GM21367 (cell line): Measurements from ENCODE around the gene LCN10.
"Not testable (repeated sequence)": the region's sequence is repeated elsewhere in the genome, so short reads cannot be mapped to it uniquely, and the experiment has no call there.

Source experiments
- ATAC-seq: cut with Tn5 transposase; IDR thresholded peaks from one replicate; pipeline ENCODE4 v1.9.1; 2021; ENCODE audit not compliant: unreplicated experiment

LCN10 gene

DNA sequence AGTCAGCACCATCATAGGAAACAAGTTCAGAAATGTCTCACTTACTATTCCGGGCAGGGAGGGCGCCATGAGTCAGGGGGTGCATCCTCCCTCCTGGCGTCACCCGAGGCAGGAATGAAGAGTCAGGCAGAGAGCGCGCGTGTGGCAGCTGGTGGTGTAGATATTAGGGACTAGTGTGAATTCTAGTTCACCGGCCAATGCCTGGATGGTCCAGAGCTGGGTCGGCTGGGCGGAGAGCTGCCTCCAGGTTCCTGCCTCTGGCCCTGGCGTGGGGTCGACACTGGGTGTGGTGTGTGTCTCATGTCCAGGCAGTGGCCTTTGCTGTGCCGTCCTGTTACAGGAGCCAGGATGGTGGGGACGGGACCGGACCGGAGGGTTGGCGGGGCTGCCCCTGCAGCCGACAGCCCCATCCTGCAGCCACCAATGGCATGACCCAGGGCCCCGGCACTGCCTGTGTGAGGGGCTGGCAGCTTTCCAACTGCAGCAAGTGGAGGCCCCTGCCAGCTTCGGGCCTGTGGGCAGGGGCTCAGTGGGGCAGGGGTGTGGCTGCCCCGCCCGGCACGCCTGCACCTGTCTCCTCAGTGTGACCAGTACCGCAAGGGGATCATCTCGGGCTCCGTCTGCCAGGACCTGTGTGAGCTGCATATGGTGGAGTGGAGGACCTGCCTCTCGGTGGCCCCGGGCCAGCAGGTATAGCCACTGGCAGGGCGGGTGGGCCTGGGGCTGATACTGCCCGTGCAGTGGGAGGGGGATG lies 21.2 kb downstream of the LCN10 start:
- no peak for ATAC-seq

DNA sequence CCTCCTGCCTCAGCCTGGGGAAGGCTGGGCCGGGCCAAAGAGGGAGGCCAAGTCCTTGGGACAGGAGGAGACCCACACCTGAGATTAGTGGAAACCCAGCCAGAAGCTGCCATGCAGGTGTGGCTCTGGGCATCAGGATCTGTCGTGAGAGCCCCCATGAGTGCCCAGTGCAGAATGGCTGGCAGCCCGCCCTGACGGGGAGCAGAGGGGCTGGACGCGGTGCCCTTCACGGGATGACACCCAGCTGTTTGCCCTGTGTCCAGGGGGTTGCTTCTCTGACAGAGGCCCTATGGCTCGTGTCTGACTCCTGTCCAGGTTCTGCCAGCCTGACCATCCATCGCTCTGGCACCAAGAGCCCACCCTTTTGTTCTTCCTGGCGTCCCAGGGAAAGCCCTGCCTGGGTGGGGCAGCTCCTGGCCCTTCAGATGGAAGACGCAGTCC lies 21.8 kb downstream of the LCN10 start:
- no peak for ATAC-seq

DNA sequence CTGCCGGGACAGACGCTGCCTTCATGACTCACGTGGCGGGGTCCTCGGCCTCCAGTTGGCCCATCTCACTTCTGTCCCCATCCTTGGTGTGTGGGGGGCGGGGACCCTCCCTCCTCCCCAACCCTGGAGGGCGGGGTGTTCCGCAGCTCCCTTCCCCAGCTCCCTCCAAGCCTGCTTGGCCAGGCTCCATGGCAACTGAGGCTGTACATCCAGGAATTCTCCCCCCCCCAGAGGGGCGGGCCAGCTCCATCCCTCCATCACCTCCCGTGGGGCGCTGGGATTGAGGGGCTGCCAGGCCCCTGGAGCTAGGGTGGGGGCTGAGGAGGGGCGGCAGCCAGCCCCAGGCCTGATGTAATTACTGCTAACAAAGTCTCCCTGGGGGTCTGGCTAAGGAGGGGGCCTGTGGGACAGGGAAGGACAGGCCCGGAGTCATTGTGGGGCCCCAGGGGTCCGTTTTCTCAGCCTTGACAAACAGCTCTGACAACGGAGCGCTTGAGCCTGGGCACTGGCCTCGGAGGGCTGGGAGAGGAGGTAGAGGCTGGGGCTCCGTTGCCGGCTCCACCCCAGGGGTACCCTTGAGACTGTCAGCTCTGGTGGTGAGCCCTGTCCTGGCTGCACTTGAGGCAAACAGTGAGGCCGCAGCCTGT lies 22.4 kb downstream of the LCN10 start:
- ATAC-seq: no peak

DNA sequence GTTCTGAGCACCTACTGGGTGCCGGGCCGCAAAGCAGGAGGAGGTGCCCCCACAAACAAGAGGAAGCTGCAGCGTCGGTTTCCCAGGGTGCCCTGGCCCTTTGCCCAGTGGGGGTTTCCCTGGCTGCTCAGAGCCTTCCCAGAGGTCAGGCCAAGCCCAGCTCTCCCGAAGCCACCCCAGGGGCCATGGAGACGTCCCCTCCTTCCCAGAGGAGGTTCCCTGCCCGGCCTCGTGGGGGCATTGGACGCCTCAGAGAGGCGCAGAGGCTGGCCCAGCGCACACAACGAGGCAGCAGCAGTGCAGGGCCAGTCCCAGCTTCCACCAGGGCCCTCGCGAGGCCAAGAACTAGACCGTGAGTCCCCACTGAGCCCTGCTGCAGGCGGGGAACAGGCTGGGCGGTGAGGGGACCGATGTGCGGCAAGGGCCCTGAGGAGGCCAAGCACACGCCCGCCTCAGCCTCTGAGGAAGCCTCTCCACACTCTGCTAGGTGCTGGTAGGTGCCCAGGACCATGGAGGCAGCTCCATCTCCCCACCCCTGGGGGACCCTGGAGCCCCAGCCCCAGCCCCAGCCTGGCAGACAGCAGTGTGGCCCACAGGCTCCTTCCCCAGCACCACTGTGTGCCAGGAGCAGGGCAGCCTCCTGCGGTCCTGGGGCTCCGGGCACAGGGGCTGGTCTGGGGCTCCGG lies 23.4 kb downstream of the LCN10 start:
- ATAC-seq: no peak

DNA sequence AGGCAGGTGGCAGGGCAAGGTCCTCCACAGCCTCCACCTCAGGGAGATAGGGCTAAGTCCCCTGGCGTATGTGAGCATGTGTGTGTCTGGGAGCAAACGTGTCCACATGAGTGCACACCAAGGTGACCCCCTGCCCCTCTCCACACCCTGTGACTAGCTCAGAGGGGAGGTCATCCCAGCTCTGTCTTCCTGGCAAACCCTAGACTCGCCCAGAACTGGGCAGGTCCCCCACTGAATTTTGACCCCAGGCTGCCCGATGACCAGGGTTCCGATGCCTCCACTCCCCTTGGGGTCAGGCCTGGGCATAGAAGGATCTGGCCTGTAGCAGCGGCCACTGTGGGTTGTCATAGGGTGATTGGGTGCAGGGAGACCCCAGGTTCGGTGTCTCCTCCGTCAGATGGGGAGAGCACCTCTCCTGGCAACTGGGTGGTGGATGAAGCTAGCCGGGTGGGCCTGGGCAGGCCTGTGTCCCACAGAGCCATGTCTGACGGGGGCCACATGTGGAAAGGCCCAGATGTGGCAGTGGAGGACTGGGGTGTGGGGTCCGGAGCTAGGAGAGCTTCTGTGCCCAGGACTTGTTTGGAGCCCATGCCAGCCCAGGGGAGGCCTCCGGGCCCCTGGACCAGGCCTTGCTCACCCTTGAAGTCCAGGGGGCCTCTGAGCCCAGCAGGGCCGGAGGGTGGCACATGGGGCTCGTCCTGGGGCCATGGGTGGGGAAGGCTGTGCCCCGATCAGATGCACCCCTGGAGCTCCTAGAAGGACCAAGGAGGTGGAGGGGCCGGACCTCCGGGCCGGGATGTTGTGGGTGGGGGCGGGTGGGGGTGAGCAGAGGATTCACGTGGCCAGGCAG lies 24.2 kb downstream of the LCN10 start:
- ATAC-seq: no peak

DNA sequence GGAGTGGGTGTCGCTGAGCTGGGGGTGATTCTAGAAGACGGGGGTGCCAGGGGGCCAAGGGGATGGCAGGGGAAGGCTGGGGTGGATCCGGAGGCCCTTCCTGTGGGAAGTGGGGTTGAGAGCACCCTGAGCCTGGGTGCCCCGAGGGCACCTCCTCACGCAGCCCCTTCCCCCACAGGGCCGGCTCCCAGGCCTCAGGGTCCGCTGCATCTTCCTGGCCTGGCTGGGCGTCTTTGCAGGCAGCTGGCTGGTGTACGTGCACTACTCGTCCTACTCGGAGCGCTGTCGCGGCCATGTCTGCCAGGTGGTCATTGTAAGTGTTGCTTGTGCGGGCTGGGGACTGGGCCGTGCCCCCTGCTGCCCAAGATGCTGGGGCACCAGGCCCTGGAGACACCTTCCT lies 25.3 kb downstream of the LCN10 start:
- ATAC-seq: no peak

DNA sequence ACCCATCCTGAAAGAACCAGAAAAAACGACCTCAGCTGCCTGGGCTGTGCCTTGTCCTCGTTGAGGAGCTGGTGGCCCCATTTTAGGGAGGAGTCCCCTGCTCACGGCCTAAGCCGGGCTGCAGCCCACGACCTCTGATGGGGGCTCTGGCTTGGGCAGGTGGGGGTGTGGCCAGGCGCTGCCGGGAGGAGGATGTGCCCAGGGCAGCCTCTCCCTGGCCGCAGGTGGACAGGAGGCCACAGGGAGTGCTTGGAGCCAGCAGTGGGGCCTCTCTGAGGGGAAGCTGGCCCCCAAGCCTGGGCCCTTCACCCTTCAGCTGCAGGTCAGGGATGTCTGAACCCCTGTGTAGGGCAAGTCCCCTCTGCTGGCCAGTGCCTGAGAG lies 27.9 kb downstream of the LCN10 start:
- no peak for ATAC-seq

DNA sequence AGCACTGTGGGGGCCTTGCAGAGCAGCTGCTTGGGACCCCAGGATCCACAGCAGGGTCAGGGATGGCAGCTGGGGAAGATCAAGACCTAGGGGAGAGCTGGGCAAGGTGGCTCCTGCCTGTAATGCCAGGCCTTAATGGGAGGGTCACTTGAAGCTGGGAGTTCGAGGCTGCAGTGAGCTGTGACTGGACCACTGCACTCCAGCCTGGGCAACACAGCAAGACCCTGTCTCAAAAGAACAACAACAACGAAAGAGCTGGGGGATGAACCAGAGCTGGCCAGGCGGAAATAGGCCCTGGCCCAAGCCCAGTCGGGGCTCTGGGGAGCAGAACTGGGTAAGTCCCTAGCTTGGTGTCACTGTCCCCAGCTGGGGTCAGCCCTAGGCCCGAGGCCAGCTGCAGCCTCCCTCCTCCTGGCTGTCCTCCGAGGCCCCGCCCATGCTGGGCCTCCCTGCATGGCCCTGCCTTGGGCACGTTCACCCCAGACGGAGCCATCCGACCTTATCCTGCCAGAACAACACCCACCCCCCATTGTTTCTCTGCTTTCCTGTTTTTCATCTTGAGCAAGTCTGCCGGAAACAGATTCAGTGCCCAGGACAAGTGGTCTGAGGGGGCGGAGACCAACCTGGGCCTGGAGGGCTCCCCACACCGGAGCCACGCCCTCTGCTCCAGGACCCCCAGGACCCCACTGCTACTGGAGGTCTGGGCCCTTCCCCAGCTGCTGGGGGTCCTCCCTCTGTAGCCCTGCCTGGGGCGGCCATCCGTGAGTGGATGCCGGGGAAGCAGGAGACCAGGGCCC lies 28.4 kb downstream of the LCN10 start:
- ATAC-seq: no peak

DNA sequence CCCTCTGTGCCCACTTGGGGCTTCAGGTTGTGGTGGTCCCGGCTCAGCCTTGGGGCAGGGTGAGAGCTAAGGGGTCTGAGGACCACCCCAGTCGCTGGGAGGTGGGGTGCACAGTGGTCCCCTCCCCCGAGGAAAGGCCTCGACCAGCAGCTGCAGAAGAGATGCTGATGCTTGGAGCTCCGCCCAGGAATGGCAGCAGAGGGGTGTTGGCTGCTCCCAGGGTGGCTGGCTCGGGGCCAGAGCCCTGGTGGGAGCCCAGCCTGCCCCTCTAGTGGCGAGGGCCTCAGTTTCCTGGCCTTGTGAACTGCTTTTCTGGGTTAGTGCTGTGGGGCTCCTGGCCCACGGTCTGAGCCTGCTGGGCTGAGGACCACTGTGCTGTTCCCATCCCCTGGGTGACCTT lies 29.2 kb downstream of the LCN10 start:
- no peak for ATAC-seq

DNA sequence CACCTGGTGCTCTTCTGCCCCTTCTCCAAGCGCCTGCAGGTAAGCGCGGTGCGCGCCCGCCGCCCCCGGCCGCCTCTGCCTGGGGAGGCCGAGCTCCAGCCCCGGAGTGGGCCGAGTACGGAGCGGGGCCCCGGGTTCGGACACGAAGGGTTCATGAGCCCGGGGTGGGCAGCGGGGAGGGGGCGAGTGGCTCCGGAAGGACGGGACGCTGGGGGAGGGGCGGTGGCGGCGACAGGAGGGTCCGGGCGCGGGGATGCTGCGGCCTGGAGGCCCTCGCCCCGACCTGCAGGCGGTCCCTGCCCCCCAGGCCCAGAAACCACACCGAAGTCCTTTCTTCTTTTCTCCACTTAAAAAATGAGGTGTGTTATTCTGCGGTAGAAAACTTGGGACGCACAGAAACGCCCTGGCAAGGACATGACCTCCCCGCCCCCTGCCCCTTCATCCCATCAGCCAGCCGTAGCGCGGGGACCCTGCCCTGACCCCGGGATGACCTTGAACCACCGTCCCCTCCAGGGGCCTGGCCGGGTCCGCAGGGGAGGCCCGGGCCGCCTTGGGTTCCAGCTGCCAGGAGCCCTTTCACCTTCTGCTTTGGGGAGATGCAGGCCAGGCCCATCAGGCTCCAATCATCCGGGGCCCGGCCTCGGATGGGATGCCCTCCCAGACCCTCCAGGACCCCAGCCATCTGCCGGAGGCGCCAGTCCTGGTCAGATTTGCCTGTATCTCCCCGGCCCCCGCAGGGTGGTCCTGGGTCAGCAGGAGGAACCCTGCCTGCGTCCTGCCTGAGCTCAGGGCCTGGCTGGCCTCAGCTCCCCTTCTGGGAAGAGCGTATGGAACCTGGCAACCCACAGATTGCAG lies 29.8 kb downstream of the LCN10 start:
- ATAC-seq: no peak

DNA sequence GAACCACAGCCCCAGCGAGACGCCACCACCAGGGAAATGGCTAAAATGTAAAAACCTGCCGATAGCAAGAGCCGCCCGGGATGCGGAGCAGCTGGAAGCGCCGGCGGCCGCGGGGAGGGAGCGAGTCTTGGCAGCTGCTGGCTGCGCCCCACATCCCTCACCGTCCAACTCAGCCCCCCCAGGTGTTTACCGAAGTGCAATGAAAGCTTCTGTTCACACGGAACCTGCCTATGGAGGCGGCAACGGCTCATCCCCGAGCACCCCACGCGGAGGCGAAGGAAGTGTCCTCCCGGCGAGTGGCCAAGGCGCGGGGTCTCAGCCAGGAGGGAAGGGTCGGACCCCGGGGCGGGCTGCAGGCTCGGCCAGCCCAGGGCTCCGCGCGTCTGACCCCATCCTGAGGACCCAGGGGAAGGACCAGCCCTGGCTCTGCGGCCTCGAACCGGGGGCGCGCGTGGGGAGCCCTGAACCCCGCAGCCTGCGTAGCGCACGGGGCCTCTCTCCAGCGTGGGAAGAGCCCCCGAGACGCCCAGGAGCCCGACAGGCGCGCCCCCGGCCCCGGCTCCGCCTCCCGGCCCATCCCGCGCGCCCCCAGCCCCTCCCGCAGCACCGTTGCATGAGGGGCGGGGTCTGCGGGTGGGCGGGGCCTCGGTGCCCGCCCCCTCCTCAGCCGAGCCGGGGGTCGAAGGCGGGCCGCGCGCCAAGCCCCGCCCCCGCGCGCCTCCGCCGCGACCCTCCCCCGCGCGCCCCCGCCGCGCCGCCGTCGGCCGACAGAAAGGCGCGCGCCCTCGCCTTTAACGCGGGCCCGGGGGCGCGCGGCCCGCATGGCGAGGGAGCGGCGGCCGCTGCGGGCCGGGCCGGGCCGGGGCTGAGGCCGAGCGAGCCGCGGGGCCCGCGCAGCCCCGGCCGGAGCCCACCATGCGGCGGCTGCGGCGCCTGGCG lies 30.7 kb downstream of the LCN10 start, which contains the start of gene DIPK1B:
Gene DIPK1B, plus strand, starts transcription at position 822 of the 939 bp plus-strand sequence. Its CDS starts 94 bp downstream, at position 916.
- no peak for ATAC-seq

DNA sequence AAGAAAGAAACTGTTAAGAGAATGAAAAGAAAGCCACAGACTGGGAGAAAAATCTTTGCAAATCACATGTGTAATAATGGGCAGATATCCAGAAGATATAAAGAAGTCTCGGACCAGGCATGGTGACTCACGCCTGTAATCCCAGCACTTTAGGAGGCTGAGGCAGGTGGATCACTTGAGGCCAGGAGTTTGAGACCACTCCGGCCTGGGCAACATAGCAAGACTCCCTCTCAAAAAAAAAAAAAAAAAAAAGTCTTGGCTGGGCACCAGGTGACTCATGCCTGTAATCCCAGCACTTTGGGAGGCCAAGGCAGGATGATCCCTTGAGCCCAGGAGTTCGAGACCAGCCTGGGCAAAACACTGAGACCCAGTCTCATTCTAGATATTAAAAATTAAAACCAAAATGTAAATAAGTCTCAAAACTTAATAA lies 31.5 kb downstream of the LCN10 start:
- not testable (repeated sequence) for ATAC-seq

DNA sequence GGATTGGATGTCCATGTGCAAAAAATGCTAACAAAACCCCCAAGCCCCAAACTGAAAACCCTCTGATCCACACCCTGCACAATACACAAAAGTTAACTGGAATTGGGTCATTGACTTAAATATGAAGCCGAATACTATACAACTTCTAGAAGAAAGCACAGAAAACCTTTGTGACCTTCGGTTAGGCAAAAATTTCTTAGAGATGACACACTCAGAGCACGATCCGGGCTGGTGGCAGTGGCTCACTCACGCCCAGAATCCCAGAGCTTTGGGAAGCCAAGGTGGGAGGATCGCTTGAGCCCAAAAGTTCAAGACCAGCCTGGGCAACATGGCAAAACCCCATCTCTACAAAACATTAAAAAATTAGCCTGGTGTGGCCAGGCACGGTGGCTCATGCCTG lies 32.2 kb downstream of the LCN10 start:
- no peak for ATAC-seq

DNA sequence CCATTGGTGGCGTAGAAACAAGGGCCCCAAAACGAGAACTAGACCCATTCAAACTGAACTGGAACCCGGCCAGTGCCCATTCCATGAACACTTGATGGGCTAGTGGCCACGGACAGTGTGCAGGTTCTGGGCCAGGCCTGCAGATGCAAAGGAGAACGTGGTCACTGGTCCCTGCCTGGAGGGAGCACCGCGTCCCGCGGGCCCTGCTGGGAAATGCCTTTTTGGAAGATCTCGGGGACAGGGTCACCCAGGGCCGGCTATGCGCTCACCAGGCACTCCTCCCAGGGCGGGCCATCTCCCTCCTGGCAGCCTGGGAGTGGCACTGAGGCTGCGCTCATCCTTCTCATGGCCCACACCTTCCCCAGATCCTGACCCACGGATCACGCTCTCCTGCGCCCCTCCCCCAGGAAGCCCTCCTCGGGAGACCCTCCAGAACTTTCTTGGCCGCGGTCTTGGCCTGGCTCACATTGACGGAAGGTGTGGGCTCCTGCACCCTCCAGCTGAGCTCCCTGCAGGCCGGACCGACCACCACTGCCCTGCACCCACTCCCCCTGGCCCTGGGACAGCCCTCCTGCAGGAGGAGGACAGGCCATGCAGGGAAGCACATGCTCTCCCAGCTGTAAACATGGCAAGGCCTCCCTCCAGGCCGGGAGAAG lies 33.2 kb downstream of the LCN10 start:
- no peak for ATAC-seq

DNA sequence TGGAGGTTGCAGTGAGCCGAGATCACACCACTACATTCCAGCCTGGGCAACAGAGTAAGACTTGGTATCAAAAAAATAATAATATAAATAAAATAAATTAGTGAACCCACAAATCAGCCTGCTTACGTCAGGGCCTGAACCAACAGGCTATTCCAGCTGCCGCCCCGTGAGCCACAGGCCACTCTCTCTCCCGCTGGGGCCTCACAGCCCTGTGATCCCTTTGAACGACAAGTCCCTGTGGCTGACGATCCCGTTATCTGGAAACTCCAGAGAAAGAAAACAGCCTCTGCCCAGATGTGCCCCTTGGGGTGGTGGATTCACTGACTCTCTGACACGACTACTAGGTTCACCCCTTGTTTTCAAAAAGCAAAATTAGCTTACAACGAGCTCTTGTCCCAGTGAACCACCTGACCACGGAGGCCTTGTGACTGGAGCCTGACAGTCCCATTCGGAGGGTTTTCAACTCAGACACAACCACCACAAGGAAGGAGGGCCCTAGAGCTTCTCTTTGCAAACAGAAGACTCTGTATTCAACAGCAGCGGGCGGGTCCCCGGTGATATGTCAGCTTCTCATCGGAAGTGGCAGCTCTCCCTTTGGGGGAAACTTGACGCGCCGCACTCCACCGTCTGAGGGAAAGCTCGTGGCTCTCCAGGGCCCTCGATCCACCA lies 34.8 kb downstream of the LCN10 start:
- no peak for ATAC-seq

DNA sequence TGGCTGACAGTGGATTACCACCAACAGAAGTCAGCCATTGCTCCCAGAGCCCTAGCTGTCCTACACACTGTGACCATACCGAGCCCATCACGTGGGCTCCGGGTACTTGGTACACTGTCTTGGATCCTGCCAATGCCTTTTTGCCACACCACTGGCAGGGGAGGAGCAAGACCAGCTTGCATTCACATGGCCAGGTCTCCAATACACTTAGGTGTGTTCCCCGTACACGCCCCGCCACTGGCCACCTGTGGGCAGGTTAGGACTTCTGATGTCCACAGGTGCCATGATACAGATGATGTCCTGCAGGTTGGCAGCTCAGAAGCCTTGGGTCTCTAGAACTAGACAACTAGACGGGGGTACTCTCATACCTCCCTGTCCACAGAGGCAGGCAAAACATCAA lies 35.7 kb downstream of the LCN10 start:
- no peak for ATAC-seq

DNA sequence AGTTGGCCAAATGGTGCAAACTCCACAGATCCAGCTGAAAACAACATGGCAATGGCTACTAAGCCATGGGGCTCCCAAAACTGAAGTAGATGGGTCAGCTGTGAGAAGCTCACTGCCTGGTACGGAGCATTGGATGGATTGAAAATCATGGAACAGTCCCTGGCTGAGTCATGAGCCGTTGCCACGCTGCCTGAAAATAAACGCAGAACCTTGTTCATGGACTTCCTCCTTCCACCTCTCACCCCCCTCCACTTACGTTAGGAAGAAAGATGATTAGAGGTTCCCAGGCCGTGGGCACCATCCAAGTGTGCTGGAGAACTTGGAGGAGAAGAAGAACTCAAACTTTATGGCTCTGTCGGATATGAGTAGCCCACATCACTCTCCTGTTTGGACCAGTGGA lies 37.2 kb downstream of the LCN10 start:
- ATAC-seq: no peak
